ENCODE data around the gene HES2.
"Not testable (repeated sequence)": the region's sequence is repeated elsewhere in the genome, so short reads cannot be mapped to it uniquely, and the experiment has no call there.

Gene HES2

DNA sequence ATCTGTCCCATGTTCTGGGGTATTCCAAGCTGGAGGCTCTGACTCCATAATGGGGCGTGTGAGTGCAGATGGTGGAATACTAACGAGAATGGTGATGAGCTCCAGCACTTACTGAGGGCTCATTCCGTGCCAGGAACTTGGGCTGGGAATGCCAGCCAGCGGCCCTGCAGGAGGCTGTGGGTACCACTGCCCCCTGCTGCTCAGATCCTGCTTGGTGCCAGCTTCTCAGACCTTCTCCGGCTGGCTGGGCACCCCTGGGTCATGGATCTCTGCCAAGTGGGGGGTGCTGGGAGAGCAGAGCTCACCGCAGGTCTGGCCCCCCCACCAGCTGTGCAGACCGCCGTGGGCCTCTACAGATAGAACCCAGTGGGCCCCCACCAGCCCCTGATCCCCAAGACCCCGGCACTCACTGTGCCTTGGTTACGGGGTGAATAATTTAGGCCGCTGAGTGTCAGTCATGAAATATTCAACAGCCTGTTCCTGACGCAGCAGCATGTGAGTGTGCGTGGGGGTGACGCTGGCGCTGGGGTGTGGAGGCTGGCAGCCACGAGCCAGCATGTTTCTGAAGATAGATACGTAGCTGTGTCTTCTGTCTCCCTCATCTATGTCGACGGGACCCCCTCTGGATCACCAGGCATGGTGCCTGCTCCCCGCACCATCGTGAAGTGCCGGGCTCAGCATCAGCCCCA, 17.4 kb upstream of the HES2 start:
- DNase-seq (ENCODE audit: low read depth): not testable (repeated sequence)

DNA sequence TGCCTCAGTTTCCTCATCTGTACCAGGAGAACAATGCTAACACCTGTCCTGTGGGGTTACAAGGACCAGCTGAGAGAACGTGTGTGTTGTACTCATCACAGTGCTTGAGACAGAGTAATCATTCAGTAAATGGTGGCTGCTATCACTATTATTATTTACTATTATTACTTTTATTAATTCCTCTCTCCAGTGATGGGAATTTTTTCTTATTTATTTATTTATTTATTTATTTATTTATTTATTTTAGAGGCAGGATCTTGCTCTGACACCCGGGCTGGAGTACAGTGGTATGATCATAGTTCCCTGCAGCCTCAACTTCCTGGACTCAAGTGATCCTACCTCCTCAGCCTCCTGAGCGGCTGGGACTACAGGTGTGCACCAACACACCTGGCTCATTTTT, 16.6 kb upstream of the HES2 start:
- DNase-seq (ENCODE audit: low read depth): not testable (repeated sequence)

DNA sequence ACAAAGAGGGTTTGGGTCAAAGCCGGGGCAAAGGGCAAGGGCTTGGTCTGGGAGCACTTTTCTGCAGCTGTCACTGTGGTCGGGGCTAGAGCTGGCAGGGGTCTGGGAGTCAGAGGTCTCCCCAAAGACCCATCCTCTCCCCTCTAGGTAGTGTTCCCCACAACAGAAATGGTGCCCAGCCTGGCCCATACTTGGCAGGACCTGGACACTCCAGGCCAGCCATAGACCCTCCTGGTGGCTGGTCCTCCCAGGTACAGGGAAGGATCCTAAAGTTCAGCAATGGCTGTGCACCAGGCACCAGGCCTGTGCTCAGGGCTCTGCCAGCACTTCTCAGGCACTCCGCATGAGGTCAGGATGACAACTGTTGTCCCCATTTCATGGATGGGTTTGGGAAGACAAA, 15.8 kb upstream of the HES2 start:
- DNase-seq (ENCODE audit: low read depth): no peak

DNA sequence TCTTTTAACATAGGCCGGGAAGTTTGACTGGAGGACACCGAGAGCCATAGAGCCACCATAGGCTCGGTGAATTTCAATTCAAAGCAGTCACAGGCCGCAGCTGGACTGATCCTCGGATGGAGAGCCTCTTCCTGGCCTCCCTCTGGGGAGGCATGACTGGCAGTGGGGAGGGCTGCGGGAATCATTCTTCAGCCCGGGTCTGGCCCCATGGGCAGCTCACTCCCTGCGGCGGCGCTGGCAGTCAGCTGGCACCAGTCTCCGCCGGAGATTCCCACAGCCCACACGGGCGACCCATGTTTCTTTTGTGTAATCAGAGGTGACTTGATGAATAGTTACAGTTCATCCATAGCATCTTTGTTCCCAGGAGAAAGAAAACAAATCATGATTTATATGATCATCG, 15.4 kb upstream of the HES2 start:
- DNase-seq (ENCODE audit: low read depth): no peak

DNA sequence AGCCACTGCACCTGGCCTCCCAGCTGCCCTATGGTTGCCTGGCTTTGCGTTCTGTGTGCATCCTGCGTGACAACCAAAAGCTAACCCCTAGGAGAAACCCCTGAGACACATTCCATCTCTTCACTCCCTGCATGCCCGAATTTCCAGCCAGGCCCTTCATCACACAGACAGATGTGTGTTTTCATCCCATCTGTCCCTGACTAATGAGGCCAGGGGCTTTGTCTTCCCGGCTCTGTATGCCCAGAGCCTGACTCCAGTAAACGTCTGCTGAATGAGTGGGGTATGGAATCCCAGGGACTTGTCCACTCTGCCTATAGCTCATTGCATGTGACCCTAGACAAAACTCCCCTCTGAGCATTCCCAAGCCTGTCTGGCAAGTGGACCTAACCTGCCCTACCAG, 14.5 kb upstream of the HES2 start:
- no peak for DNase-seq (ENCODE audit: low read depth)

DNA sequence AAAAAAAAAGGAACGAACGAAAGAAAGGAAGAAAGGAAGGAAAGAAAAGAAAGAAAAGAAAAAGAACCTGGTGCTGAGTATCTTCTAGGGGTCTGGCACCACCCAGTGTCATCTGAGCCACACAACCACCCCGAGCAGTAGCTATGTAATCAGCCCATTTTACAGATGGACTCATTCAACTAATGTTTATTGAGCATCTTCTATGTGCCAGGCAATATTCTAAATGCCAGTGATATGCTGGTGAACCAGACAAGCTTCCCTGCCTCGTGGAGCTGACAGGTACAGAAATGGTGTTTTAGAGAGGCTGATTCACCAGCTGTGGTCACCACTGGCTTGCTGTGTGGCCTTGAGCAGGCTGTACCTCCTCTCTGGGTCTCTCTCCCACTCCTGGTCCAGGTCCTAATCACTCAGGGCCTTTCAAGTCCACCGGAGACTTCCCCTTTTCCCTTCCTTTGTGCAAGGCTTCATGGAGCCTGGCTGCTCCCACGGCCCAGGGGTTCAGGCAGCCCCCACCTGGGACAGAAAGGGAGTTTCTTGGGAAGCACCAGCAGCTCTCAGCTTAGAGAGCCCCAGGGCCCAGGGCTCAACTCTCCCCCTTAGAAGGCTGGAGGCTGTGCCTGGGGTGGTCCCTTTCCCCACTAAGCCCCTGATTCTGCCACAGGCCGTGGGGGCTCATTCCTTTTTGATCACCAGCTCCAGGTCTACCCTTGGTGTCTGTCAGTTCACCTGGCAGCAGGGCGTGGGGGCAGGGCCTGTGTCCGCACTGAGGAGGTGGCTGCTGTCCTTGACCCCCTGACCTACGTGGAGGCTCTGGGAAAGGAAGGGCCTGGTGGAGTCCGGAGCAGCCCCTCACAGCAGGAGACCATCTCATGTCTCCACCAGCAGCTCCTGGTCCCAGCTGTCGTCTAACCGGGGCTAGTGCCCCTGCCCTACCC, 12.2 kb upstream of the HES2 start:
- not testable (repeated sequence) for DNase-seq (ENCODE audit: low read depth)

DNA sequence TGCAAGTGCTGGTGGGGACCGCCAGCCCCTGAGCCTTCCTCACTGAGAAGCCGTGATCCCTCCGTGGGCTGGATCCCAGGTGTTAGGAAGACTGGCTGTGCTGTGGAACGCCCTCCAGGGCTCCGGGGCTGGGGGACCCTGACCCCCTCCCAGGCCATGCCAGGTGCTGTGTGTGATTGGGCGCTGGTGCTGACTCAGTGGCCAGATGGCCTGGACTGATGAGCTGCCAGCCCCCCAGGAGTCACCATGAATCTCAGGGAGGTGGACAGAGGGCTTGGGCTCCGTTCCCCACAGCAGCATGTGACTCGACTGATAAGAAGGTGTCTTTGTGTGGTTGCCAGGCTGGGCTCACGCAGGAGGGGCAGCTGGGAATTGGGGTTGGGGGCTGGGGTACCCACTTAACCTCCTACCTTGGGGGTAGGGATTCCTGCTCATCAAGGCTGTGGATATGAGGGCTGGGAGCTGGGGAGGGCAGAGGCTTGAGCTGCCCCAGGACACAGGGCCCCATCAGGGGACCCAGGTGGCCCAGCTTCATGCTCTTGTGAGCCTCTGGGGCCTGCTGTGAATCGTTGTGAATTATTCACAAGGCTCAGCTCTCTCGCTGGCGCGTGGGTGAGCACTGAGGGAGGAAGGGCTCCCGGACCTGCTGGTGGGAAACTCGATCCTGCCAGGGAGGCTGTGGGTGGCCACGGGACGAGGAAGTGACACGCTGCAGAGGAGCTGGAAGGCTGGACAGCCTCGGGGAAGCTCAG, 10.1 kb upstream of the HES2 start:
- not testable (repeated sequence) for DNase-seq (ENCODE audit: low read depth)

DNA sequence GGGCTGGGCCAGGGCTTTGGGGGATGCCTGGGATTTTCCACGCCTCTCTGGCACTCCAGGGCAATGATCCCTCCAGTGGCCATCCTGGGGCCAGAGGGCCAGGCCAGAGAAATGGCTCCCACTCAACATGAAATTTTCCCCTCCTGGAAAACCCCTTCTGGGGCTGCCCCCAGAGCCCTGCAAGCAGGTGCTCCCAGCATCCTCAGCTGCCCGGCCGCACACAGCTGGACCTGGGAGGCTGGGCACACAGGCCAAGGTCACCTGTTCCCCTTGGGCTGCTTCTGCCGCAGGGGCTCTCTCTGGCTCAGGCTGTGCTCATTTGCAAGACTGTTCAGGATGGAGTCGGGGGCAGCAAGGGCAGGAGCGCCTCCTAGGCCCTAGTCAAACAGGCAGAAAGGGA, 8.7 kb upstream of the HES2 start:
- DNase-seq (ENCODE audit: low read depth): not testable (repeated sequence)

DNA sequence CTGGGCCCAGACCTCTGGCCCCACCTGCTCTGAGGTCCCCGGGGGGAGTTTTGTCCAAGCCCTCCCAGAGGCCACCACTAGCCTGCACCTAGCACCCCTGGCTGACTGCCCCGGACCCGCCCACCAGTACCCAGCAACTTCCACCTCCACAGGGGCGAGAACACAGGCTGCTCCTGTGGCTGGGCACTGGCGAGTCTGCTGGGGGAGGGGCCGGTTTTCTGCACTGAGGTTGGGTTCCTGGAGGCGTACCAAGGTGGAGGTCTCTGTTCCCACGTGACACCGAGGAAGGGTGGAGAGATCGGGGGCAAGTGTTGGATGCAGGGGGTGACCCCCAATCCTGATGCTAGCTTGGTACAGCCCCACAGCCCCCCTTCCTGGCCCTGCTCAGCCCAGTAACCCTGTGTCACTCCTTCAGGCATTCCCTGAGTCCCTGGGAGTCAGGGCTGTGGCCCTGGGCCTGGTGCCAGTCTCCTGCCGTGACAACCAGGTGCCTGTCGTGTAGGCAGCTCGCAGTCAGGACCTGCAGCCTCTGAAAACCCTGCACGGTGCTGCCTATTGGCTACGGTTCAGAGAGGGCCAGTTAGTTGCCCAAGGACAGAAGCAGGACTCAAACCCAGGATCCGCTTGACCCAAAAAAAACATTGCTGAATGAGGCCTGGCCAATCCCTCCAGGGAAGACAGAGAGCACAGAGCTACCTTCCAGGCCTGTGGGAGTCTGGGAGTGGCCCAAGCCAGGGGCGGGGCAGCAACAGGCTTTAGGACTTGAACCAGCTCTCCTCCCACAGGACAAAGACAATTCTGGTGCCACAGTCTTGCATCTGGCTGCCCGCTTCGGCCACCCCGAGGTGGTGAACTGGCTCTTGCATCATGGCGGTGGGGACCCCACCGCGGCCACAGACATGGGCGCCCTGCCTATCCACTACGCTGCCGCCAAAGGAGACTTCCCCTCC, 8.0 kb upstream of the HES2 start:
- no peak for DNase-seq (ENCODE audit: low read depth)

DNA sequence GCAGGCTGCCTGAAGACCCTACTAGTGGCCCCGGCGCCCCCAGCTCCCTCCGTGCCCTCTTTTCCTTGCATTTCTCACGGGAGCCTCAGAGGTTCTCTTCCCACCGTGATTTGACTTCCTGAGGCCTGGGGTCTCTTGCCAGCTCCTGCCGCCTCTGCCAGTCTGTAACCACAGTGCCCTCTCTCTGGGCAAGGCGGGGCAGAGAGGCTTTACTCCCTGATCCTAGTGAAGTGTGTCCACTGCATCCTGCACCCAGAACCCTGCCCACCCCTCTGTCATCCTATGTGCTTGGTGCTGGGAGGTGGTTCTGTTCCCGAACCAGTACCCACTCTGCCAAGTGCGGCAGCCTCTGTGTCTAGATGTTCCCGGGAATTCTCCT, 7.2 kb upstream of the HES2 start:
- no peak for DNase-seq (ENCODE audit: low read depth)

DNA sequence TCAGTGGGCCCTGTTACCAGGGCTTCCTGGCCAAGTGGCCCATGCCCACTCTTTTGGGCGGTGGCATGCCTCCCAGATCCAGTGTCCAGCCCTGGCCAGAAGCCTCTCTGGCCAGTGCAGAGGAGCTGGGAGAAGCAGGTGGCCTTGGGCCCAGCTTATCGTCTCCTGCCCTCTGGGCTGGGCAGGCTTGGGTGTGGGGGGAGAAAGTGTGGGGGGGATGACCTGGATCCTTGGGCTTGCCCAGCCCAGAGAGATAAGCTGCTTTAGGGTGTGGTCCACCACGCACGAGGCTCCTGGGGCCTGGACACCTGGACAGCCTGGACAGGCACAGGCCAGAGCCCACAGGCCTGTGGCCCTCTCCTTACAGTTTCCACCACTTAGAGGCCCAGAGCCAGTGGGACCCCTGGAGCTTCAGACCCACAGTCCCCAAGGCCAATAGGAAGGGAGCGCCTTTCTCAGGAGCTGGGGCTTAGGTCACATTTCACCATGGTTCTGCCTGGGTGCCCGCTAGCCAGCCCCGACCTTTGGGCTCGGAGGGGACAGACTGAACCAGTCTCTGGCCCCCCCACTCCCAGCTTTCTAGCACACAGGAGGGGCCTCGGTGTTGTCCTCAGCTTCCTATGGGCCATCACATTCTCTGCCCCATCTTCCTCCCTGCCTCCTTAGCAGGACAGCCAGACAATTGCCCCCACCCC, 6.7 kb upstream of the HES2 start:
- DNase-seq (ENCODE audit: low read depth): no peak

DNA sequence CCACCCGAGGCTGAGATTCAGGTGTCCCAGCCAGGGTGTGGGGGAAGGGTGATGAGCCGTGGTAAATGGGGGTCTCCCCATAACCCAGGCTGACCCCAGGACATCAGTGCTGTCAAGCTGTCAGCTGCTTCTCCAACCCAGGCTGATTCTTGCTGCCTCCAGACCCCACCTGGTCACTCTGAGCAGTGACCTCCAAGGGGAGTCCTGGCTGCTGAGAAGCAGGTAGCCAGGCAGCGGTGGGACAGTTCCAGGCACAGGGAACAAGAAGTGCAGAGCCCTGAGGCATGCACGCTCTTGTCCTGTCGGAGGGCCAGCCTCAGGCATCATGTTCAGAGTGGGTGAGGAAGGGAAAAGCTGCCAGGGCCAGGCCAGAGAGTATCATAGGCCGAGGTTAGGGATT, 5.9 kb upstream of the HES2 start:
- no peak for DNase-seq (ENCODE audit: low read depth)

DNA sequence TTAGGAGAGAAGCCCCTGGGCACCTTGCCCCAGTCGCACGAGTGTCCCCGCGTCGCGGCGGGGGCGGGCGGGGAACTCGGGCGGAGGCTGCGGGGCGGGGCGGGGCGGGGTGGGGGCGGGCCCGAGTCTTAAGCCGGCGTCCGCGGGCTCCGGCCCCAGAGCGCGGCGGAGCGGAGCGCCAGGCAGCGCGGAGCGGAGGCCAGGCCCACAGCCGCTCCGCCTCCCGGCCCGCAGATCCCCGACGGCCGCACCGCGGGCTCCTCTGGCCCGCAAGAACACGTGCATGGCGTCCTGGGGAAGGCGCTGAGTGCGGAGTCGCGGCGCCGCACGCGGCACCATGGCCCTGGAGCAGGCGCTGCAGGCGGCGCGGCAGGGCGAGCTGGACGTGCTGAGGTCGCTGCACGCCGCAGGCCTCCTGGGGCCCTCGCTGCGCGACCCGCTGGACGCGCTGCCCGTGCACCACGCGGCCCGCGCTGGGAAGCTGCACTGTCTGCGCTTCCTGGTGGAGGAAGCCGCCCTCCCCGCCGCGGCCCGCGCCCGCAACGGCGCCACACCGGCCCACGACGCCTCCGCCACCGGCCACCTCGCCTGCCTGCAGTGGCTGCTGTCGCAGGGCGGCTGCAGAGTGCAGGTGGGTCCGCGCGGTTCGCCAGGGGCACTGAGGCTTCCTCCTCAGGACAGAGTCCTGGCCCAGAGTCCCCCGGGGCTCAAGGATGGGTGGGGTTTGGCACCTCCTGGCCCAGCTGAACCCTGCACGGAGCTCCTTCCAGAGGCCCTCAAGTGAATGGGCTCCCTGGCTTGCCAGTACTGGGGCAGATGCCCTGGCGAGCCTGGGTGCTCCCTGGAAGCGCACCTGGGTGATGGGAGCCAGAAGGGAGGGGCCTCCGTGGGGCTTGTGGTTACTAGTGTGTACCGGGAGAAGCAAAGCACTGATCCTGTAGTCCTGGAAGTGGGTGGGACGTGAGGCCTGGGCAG, 5.2 kb upstream of the HES2 start, which contains the start of gene ESPN:
TSS of gene ESPN (plus strand) at position 158 of the 975 bp plus-strand sequence. CDS start at position 338, 180 bp downstream.
- DNase-seq (ENCODE audit: low read depth): no peak

DNA sequence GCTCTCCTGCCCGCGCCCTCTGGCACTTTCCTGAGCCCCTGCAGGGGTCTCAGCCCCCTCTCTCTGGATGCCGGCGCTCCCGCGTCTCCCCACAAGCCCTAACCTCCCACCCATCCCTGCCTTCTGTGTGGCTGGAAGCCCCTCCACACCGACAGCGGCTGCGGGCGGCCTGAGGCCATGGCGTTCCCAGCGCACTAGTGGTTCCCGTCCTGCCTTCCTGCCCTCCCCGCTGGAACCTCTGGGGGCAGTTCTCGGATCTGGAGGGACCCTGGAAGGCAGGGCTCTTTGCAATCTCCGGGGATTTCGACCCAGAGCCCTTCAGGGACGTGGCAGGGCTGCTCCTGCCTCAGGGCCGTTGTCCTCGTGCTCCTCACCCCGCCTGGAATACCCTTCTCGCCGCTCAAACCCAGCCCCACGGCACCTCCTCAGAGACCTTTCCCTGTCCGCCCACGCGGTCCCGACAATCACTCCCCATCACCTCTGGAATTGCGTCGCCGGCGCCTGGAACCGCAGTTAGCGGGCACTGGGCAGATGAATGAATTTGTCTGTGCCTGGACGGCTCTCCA, 4.4 kb upstream of the HES2 start:
- no peak for DNase-seq (ENCODE audit: low read depth)

DNA sequence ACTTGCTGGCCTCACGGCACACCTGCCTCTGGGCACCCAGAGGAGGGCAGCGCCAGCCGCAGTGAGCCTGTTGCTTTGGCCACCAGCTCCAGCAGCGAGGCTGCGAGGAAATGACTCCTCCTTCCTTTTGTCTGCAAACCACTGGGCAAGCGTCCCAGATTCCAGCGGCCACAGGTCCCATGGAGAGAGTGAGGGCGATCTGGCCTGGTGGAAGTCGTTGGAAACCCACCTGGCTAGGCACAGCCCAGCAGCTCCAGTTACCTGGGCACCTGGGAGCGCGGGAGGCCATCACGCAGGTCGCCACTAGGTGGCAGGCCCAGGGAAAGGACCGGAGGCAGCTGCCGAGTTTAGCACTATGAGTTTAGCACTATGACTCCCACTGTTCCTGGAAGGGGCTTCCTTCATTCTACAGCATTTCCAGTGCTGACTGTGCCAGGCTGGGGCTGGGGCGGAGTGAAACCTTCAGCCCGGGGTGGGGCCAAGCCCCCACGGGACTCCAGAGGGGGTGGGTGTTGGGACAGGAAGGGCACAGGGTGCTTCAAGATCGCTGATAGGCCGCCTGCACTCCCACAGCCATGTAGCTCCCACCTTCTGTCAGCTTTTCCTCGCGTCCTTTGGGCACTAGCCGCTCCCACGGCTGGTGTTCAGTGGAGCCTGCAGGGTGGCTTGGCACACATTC, 3.7 kb upstream of the HES2 start:
- DNase-seq (ENCODE audit: low read depth): peak; percentile 65

DNA sequence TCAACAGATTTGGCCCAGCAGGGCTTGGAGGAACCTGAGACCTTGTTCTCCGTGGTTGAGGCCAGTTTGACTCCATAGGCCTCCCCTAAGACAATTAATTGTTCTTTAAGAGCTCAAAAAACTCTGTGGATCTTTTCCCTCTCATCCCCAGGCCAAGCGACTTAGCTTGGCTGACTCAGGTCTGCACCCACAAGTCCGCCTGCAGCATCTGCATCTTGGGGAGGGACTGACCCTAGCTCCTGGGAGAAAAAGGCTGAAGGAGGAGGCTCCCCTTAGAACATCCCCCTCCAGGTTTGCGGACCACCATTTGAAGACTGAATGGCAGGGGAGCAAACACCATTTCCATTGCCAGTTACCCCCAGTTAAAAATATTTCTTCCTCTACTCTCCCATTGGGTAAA, 1.5 kb upstream of the HES2 start:
- no peak for DNase-seq (ENCODE audit: low read depth)

DNA sequence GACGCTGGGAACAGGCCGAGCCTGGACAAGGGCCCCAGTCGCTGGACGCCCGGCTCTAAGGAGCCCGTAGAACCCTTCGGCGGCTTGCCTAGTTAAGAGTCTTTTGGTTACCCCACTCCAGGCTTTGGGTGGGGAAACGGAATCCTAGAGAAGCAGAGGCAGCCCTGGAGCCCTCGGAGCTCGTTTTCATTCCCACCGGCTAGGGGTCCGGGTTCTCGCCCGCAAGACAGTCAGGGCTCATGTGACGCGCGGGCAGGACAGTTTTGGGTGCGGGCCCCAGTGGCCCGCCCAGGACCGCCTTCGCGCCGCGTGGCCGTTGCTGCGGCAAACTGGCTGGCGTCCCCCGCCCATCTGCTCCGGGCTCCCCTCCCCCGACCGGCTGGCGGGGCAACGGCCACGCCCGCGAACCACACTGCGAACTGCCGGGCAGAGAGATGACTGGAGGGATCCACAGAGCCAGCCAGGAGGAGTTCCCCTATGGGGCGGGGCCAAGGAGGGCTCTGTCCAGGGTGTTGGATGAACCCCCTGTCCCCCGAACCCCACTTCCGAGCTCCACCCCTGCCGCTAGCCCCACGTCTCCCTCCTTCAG, 829 bp upstream of the HES2 start:
- no peak for DNase-seq (ENCODE audit: low read depth)

DNA sequence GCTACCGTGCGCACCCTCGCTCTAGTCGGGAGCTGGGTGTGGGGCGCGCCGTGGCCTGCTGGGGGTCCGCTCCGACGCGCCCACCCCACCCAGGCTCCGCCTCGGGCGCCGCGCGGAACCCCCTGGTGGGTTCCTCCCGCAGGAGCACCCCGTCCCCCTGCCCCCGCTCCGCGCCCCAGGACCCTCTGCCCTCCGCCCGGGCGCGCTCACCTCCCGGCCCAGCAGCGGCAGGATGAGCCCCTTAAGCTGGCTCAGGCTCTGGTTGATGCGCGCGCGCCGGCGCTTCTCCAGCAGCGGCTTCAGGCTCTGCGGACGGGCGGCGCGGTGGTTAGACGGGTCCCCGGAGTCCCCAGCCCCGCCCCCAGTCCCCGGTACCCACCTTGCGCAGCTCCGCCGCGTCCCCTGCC, 319 bp downstream of the HES2 start:
- DNase-seq (ENCODE audit: low read depth): no peak

Data from EH (cell line).